Measurements from ENCODE around the gene CACYBP.

GRCh38 chr1:174984952-174985351, 14.8 kb upstream of the CACYBP start:
- TF ChIP-seq ZFP3 (CRISPR knock-in tag; IDR thresholded peaks at IDR 0.05): no peak
- TF ChIP-seq ARNTL (CRISPR knock-in tag; IDR thresholded peaks at IDR 0.05; ENCODE audit: borderline replicate concordance, low read depth): no peak
- no peak for TF ChIP-seq GLIS3 (CRISPR knock-in tag; IDR thresholded peaks at IDR 0.05)
- TF ChIP-seq ZC3H10 (CRISPR knock-in tag; IDR thresholded peaks at IDR 0.05): no peak
- no peak for TF ChIP-seq ZNF8 (CRISPR knock-in tag; IDR thresholded peaks at IDR 0.05)
- TF ChIP-seq PATZ1 (CRISPR knock-in tag; IDR thresholded peaks at IDR 0.05; ENCODE audit: borderline replicate concordance): no peak
- no peak for TF ChIP-seq CREB5 (CRISPR knock-in tag; IDR thresholded peaks at IDR 0.05; ENCODE audit: low read depth)
- TF ChIP-seq TSHZ2 (CRISPR knock-in tag; IDR thresholded peaks at IDR 0.05): no peak
- no peak for TF ChIP-seq ZNF565 (CRISPR knock-in tag; conservative IDR thresholded peaks at IDR 0.05; ENCODE audit: low read depth)
- TF ChIP-seq PPARA (CRISPR knock-in tag; IDR thresholded peaks at IDR 0.05; ENCODE audit: borderline replicate concordance): no peak

All from SK-N-SH treated with all-trans-retinoic acid at 6 μM for 48 hours (cell line).